HL-60 (cell line): ENCODE data around the gene BOLL.

Experiments used
- CTCF ChIP-seq: IDR thresholded peaks from one replicate; pipeline ENCODE4 v1.5.1; 2011; ENCODE audit warnings: low read length, control low read depth, inconsistent platforms; ENCODE audit not compliant: insufficient read depth
- GABPA ChIP-seq: IDR thresholded peaks from 2 replicates; pipeline ENCODE4 v1.6.1; 2012; ENCODE audit warnings: low read depth
- POLR2AphosphoS5 ChIP-seq: IDR thresholded peaks from 2 replicates; pipeline ENCODE4 v1.6.1; 2012; ENCODE audit warnings: low read depth

DNA sequence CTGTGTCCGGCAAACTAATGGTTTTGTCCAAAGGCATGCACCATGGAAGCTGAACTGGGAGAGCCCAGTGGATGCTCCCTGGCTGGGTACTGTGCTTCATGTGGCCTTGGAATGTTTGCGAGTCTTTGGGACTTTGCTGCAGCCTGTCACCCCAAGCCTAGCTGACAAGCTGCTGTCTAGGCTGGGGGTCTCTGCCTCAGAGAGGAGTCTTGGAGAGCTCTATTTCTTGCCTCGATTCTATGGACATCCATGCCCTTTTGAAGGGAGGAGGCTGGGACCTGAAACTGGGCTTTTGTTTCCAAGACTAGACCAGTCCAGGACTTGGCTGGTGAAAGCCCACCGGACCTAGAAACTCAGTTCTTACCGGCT, 78.3 kb downstream of the BOLL start:
- no peak for TF ChIP-seq CTCF
- no peak for TF ChIP-seq GABPA
- no peak for TF ChIP-seq POLR2AphosphoS5
